HepG2 (cell line): ENCODE measurements around the gene TP53. TPM values are rescaled to one million over a fixed set of nuclear protein-coding genes. Genes with fewer than 3 reads are reported as not detected.
A peak's percentile ranks its signal among the peaks of the same experiment; 100 is the strongest.

Source experiments
- AKNA ChIP-seq: sonication (generic); formaldehyde crosslinking; IDR thresholded peaks from 2 replicates; pipeline ENCODE4 v1.4.0; 2020; ENCODE audit warnings: missing genetic modification reagents, borderline replicate concordance
- BHLHE40 ChIP-seq: IDR thresholded peaks from 2 replicates; pipeline ENCODE4 v1.6.1; 2011; ENCODE audit warnings: low read length, improper control_type of control experiment
- GLI4 ChIP-seq: sonication (generic); formaldehyde crosslinking; IDR thresholded peaks from 2 replicates; pipeline ENCODE4 v1.5.1; 2020; ENCODE audit warnings: missing genetic modification reagents, mild to moderate bottlenecking, moderate library complexity, borderline replicate concordance
- PATZ1 ChIP-seq: sonication (generic); formaldehyde crosslinking; IDR thresholded peaks from 2 replicates; pipeline ENCODE4 v1.4.0; 2020; ENCODE audit warnings: missing genetic modification reagents
- RXRB ChIP-seq: IDR thresholded peaks from 2 replicates; pipeline ENCODE4 v1.6.1; 2016; ENCODE audit warnings: borderline replicate concordance, missing genetic modification reagents, missing compliant biosample characterization
- THAP7 ChIP-seq: sonication (generic); formaldehyde crosslinking; IDR thresholded peaks from 2 replicates; pipeline ENCODE4 v1.8.1; 2023; ENCODE audit warnings: mild to moderate bottlenecking, missing genetic modification reagents
- USF2 ChIP-seq, 2 experiments: sonication (generic) in 1 of 2; formaldehyde crosslinking in 1 of 2; IDR thresholded peaks; 2 replicates each; pipeline versions ENCODE4 v1.5.1 to v1.6.1; 2011 to 2020; ENCODE audit warnings: borderline replicate concordance in 1 of 2, low read depth in 1 of 2, low read length in 1 of 2, mild to moderate bottlenecking in 1 of 2, missing genetic modification reagents in 1 of 2, moderate library complexity in 1 of 2
- YEATS2 ChIP-seq: sonication (generic); formaldehyde crosslinking; IDR thresholded peaks from 2 replicates; pipeline ENCODE4 v1.4.0; 2020; ENCODE audit warnings: missing genetic modification reagents, borderline replicate concordance
- YY1 ChIP-seq: IDR thresholded peaks from 2 replicates; pipeline ENCODE4 v1.6.1; 2011; ENCODE audit warnings: low read length, low read depth, moderate library complexity, mild to moderate bottlenecking; ENCODE audit not compliant: insufficient read depth, insufficient replicate concordance
- ZFP90 ChIP-seq: sonication (generic); formaldehyde crosslinking; IDR thresholded peaks from 2 replicates; pipeline ENCODE4 v1.8.0; 2022; ENCODE audit warnings: missing genetic modification reagents, mild to moderate bottlenecking, inconsistent platforms, borderline replicate concordance
- ZMAT3 ChIP-seq: sonication (generic); formaldehyde crosslinking; conservative IDR thresholded peaks from 2 replicates; pipeline ENCODE4 v1.7.0; 2021; ENCODE audit warnings: missing genetic modification reagents
- ZNF333 ChIP-seq: sonication (generic); formaldehyde crosslinking; IDR thresholded peaks from 2 replicates; pipeline ENCODE4 v1.4.0; 2020; ENCODE audit warnings: mild to moderate bottlenecking, missing genetic modification reagents, borderline replicate concordance
- ZNF431 ChIP-seq: sonication (generic); formaldehyde crosslinking; IDR thresholded peaks from 2 replicates; pipeline ENCODE4 v1.9.0; 2022; ENCODE audit warnings: missing genetic modification reagents, low read depth, mild to moderate bottlenecking, borderline replicate concordance
- ZNF615 ChIP-seq: sonication (generic); formaldehyde crosslinking; IDR thresholded peaks from 2 replicates; pipeline ENCODE4 v1.5.0; 2020; ENCODE audit warnings: mild to moderate bottlenecking, missing genetic modification reagents, borderline replicate concordance
- ZSCAN20 ChIP-seq: sonication (generic); formaldehyde crosslinking; IDR thresholded peaks from 2 replicates; pipeline ENCODE4 v1.4.0; 2020; ENCODE audit warnings: missing genetic modification reagents, mild to moderate bottlenecking, borderline replicate concordance
- ZSCAN29 ChIP-seq: sonication (generic); formaldehyde crosslinking; conservative IDR thresholded peaks from 2 replicates; pipeline ENCODE4 v1.4.0; 2020; ENCODE audit warnings: mild to moderate bottlenecking, missing genetic modification reagents
- polyA plus RNA-seq, 8 experiments: library from polyadenylated mRNA; depleted of rRNA in 3 of 8; stranded (reverse) in 7 of 8; unstranded in 1 of 8; fragments of >200 nt; fragmentation: Illumina TruSeq in 4 of 8; extraction: Trizol in 4 of 8; gene quantifications; 2 replicates each; pipeline versions ENCODE4 v1.2.1 to v1.2.3, GENCODE V29; 2011 to 2016; ENCODE audit warnings: low read depth in 4 of 8, missing spikeins in 1 of 8, mixed read lengths in 1 of 8; ENCODE audit not compliant: insufficient read depth in 1 of 8
- total RNA-seq, 5 experiments: library from RNA; depleted of rRNA; stranded (reverse); fragments of >200 nt; fragmentation: Illumina TruSeq; extraction: Trizol; gene quantifications; 2 replicates each; pipeline ENCODE4 v1.2.3, GENCODE V29; 2016; ENCODE audit warnings: low read depth in 1 of 5

The TP53 gene
- total and polyA plus RNA-seq, 2 of the 13 experiments (the other 11 are each of a cell fraction or from before 2014, with no cell fraction given) = 17.1 to 29.9 TPM

GRCh38 chr17:7716901-7717755, 29.8 kb upstream of the TP53 start, which contains the start of gene DNAH2 (continued):
- TF ChIP-seq GLI4 = 0 out of 2 replicates have a peak, but pooled peaks have one; percentile 25
- no peak for TF ChIP-seq ZSCAN20 (CRISPR knock-in tag)
- 0 out of 2 replicates have a peak, but pooled peaks have one; percentile 38 for TF ChIP-seq BHLHE40
- peak; percentile 67 for TF ChIP-seq YY1
- 0 out of 2 replicates have a peak, but pooled peaks have one; percentile 23 for TF ChIP-seq YEATS2 (CRISPR knock-in tag)
- 0 out of 2 replicates have a peak, but pooled peaks have one; percentile 45 for TF ChIP-seq RXRB
- no peak for TF ChIP-seq USF2 (IDR thresholded peaks at IDR 0.05; ENCODE audit: low read depth, low read length)
- no peak for TF ChIP-seq USF2 (CRISPR knock-in tag; IDR thresholded peaks at IDR 0.05; ENCODE audit: borderline replicate concordance)
- no peak for TF ChIP-seq AKNA (CRISPR knock-in tag)
- peak; percentile 45; the same call in 1 of the 2 replicates for TF ChIP-seq PATZ1 (CRISPR knock-in tag)
- TF ChIP-seq ZFP90 (CRISPR knock-in tag) = 0 out of 2 replicates have a peak, but pooled peaks have one; percentile 19
- peak; percentile 59; the same call in 1 of the 2 replicates for TF ChIP-seq ZMAT3 (CRISPR knock-in tag)
- TF ChIP-seq ZNF431 (CRISPR knock-in tag) = 0 out of 2 replicates have a peak, but pooled peaks have one; percentile 41
- peak; percentile 46; the same call in 1 of the 2 replicates for TF ChIP-seq ZSCAN29 (CRISPR knock-in tag)
- TF ChIP-seq THAP7 = 0 out of 2 replicates have a peak, but pooled peaks have one; percentile 54
- 0 out of 2 replicates have a peak, but pooled peaks have one; percentile 38 for TF ChIP-seq ZNF333
- TF ChIP-seq ZNF615 (CRISPR knock-in tag) = no peak
